ENCODE measurements around the gene SNX8. TPM values are rescaled to one million over a fixed set of nuclear protein-coding genes. Genes with fewer than 3 reads are reported as not detected.

Gene SNX8
- total RNA-seq, 1 experiment from 2014 or later, result 40.6 TPM

- Histone ChIP-seq H2AK5ac (ENCODE audit: insufficient read length, low read length) (no peak within 1 kb of the TSS), H3K23ac (ENCODE audit: insufficient read length, low read depth, low read length) (no peak within 1 kb of the TSS), H3K27me3 (ENCODE audit: insufficient read depth, low read length) (no peaks in the 10 kb centered on the region), H3K4me2 (ENCODE audit: insufficient read depth, insufficient read length, low read length) (peak within 1 kb of the TSS; percentile 70), H3K56ac (ENCODE audit: insufficient read length, low read depth, low read length) (peak within 1 kb of the TSS; percentile 99), H3K27ac (ENCODE audit: insufficient read length, low read depth, low read length) (peak within 1 kb of the TSS; percentile 96), H2BK12ac (ENCODE audit: insufficient read length, low read depth, low read length) (peak within 1 kb of the TSS; percentile 97), H4K91ac (ENCODE audit: insufficient read length, low read depth, low read length) (peak within 1 kb of the TSS; percentile 77), H2BK20ac (ENCODE audit: low read depth, low read length, poor library complexity, severe bottlenecking) (peak within 1 kb of the TSS; percentile 78), H2BK15ac (ENCODE audit: low read depth, low read length) (no peak within 1 kb of the TSS), H2BK5ac (ENCODE audit: insufficient read length, low read length) (peak within 1 kb of the TSS; percentile 99), H2AFZ (ENCODE audit: low read length) (peak within 1 kb of the TSS; percentile 98), H3K18ac (ENCODE audit: insufficient read length, low read depth, low read length) (peak within 1 kb of the TSS; percentile 99), H3K23me2 (ENCODE audit: insufficient read length, low read depth, low read length, poor library complexity, severe bottlenecking) (peaks cover 3% of the 10 kb centered on the region), H3K79me2 (ENCODE audit: insufficient read depth, low read length) (peaks cover 42% of the 10 kb centered on the region), H4K20me1 (ENCODE audit: control insufficient read depth, insufficient read depth, insufficient read length) (no peaks in the 10 kb centered on the region), H3K4me1 (ENCODE audit: insufficient read depth, low read length) (no peaks in the 10 kb centered on the region), H3K4ac (ENCODE audit: low read depth, low read length) (peak within 1 kb of the TSS; percentile 76; the same call in 1 of the 2 replicates), H2BK120ac (ENCODE audit: low read depth, low read length, poor library complexity, severe bottlenecking) (peak within 1 kb of the TSS; percentile 100), H3T11ph (ENCODE audit: low read length) (peak within 1 kb of the TSS; percentile 100), H3K79me1 (ENCODE audit: insufficient read depth, low read depth, low read length, poor library complexity, severe bottlenecking) (no peaks in the 10 kb centered on the region), H3K9me3 (ENCODE audit: control insufficient read depth, low read depth, low read length) (no peaks in the 10 kb centered on the region), H3K9ac (ENCODE audit: extremely low read depth, insufficient read length, low read length) (peak within 1 kb of the TSS; percentile 98), H4K8ac (replicated peaks; ENCODE audit: insufficient read length, low read depth, low read length) (no peak within 1 kb of the TSS), H3K14ac (ENCODE audit: insufficient read depth, low read length) (peak within 1 kb of the TSS; percentile 99), H4K5ac (ENCODE audit: insufficient read length, low read depth, low read length) (peak within 1 kb of the TSS; percentile 98)
- WGBS (ENCODE audit: extremely low coverage, insufficient read length, low lambda C conversion rate), result no CpG with 5 or more reads among the region's 55 CpGs
- H3K27ac Mint-ChIP-seq, result peak within 1 kb of the TSS; percentile 100
- H3K36me3 Mint-ChIP-seq (ENCODE audit: insufficient read depth in 1 of 3, low read depth in 3 of 3), result peaks cover 20 to 56% (median 34%) of the 10 kb centered on the region in 3 experiments
- no peaks in the 10 kb centered on the region for H3K27me3 Mint-ChIP-seq (ENCODE audit: low read depth)
- TF ChIP-seq, protein P1, sequence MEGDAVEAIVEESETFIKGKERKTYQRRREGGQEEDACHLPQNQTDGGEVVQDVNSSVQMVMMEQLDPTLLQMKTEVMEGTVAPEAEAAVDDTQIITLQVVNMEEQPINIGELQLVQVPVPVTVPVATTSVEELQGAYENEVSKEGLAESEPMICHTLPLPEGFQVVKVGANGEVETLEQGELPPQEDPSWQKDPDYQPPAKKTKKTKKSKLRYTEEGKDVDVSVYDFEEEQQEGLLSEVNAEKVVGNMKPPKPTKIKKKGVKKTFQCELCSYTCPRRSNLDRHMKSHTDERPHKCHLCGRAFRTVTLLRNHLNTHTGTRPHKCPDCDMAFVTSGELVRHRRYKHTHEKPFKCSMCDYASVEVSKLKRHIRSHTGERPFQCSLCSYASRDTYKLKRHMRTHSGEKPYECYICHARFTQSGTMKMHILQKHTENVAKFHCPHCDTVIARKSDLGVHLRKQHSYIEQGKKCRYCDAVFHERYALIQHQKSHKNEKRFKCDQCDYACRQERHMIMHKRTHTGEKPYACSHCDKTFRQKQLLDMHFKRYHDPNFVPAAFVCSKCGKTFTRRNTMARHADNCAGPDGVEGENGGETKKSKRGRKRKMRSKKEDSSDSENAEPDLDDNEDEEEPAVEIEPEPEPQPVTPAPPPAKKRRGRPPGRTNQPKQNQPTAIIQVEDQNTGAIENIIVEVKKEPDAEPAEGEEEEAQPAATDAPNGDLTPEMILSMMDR (conservative IDR thresholded peaks at IDR 0.05), result no peak
- H3K4me3 Mint-ChIP-seq, result peak within 1 kb of the TSS; percentile 93 to 95
- H3K4me1 Mint-ChIP-seq, result peaks cover 11 to 19% of the 10 kb centered on the region in 2 experiments
- no peaks in the 10 kb centered on the region; a peak in 1 of 5 replicates for H3K9me3 Mint-ChIP-seq
- peak; percentile 87 for DNase-seq
These were observed 40.1 kb upstream of the SNX8 start, which contains the start of gene EIF3B for GRCh38 chr7:2354186-2354938. Gene EIF3B, plus strand, starts transcription at chr7:2354827. Its CDS starts 95 bp downstream, at chr7:2354922.

Data from H9 (cell line).